ENCODE data around the gene STAM. TPM values are rescaled to one million over a fixed set of nuclear protein-coding genes. Genes with fewer than 3 reads are reported as not detected.

Gene STAM
- total and polyA plus RNA-seq, 9 of the 15 experiments (the other 6 are each of a cell fraction or from before 2014, with no cell fraction given): 13.8 to 33.5 (median 26.4) TPM

- TF ChIP-seq NFYB (IDR thresholded peaks at IDR 0.05; ENCODE audit: extremely low read depth, insufficient read length): no peak
- peak; percentile 71; the same call in 1 of the 2 replicates for TF ChIP-seq JUN (IDR thresholded peaks at IDR 0.05; ENCODE audit: borderline replicate concordance, low read depth, low read length)
- no peak for TF ChIP-seq JUN (CRISPR knock-in tag; IDR thresholded peaks at IDR 0.05; ENCODE audit: borderline replicate concordance)
- no peak for TF ChIP-seq SMAD4 (CRISPR knock-in tag; conservative IDR thresholded peaks at IDR 0.05)
- no peak for TF ChIP-seq NFXL1 (CRISPR knock-in tag; IDR thresholded peaks at IDR 0.05)
- no peak for TF ChIP-seq GATAD2B (IDR thresholded peaks at IDR 0.05; ENCODE audit: borderline replicate concordance)
- TF ChIP-seq SUPT5H (IDR thresholded peaks at IDR 0.05): no peak
- peak; percentile 63 for TF ChIP-seq TEAD4 (IDR thresholded peaks at IDR 0.05; ENCODE audit: low read length)
- TF ChIP-seq TEAD4 (CRISPR knock-in tag; IDR thresholded peaks at IDR 0.05; ENCODE audit: borderline replicate concordance): no peak
- no peak for TF ChIP-seq ZNF24 (IDR thresholded peaks at IDR 0.05)
- no peak for TF ChIP-seq HBP1 (CRISPR knock-in tag; IDR thresholded peaks at IDR 0.05)
- no peak for TF ChIP-seq ZNF696 (CRISPR knock-in tag; conservative IDR thresholded peaks at IDR 0.05)
- no peak for TF ChIP-seq RFX5 (IDR thresholded peaks at IDR 0.05; ENCODE audit: low read depth, low read length)
- no peak for TF ChIP-seq ILF3 (IDR thresholded peaks at IDR 0.05; ENCODE audit: borderline replicate concordance)
- TF ChIP-seq PYGO2 (tag; IDR thresholded peaks at IDR 0.05): no peak
- TF ChIP-seq, protein P1, sequence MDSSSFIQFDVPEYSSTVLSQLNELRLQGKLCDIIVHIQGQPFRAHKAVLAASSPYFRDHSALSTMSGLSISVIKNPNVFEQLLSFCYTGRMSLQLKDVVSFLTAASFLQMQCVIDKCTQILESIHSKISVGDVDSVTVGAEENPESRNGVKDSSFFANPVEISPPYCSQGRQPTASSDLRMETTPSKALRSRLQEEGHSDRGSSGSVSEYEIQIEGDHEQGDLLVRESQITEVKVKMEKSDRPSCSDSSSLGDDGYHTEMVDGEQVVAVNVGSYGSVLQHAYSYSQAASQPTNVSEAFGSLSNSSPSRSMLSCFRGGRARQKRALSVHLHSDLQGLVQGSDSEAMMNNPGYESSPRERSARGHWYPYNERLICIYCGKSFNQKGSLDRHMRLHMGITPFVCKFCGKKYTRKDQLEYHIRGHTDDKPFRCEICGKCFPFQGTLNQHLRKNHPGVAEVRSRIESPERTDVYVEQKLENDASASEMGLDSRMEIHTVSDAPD (CRISPR knock-in tag; IDR thresholded peaks at IDR 0.05): no peak
- TF ChIP-seq TFAM (CRISPR knock-in tag; conservative IDR thresholded peaks at IDR 0.05): no peak
- no peak for TF ChIP-seq RUNX1 (IDR thresholded peaks at IDR 0.05; ENCODE audit: low read depth)
- TF ChIP-seq ARID1B (IDR thresholded peaks at IDR 0.05): peak; percentile 44; the same call in 1 of the 2 replicates
- no peak for TF ChIP-seq ZNF146 (CRISPR knock-in tag; IDR thresholded peaks at IDR 0.05; ENCODE audit: unreplicated experiment)
- no peak for TF ChIP-seq ZNF589 (CRISPR knock-in tag; IDR thresholded peaks at IDR 0.05; ENCODE audit: low read depth)
- no peak for TF ChIP-seq NBN (IDR thresholded peaks at IDR 0.05; ENCODE audit: low read depth)
- TF ChIP-seq HEY1 (CRISPR knock-in tag; IDR thresholded peaks at IDR 0.05; ENCODE audit: borderline replicate concordance): no peak
- TF ChIP-seq TOE1 (IDR thresholded peaks at IDR 0.05; ENCODE audit: borderline replicate concordance): no peak
- TF ChIP-seq TOE1 (CRISPR knock-in tag; IDR thresholded peaks at IDR 0.05; ENCODE audit: borderline replicate concordance, low read depth): no peak
- no peak for TF ChIP-seq FOXA1 (IDR thresholded peaks at IDR 0.05; ENCODE audit: borderline replicate concordance)
Measured at GRCh38 chr10:17673471-17674061, 29.6 kb downstream of the STAM start (continued).
